ENCODE results near the gene TBX1.

The TBX1 gene

GRCh38 chr22:19745155-19746101 lies 15.2 kb upstream of the TBX1 start:
- TF ChIP-seq, protein P1, sequence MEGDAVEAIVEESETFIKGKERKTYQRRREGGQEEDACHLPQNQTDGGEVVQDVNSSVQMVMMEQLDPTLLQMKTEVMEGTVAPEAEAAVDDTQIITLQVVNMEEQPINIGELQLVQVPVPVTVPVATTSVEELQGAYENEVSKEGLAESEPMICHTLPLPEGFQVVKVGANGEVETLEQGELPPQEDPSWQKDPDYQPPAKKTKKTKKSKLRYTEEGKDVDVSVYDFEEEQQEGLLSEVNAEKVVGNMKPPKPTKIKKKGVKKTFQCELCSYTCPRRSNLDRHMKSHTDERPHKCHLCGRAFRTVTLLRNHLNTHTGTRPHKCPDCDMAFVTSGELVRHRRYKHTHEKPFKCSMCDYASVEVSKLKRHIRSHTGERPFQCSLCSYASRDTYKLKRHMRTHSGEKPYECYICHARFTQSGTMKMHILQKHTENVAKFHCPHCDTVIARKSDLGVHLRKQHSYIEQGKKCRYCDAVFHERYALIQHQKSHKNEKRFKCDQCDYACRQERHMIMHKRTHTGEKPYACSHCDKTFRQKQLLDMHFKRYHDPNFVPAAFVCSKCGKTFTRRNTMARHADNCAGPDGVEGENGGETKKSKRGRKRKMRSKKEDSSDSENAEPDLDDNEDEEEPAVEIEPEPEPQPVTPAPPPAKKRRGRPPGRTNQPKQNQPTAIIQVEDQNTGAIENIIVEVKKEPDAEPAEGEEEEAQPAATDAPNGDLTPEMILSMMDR (IDR thresholded peaks at IDR 0.05; ENCODE audit: insufficient read depth, missing control alignments): no peak
- DNase-seq (ENCODE audit: insufficient read length, low spot score) (no peak), FAIRE-seq (no peak)

DNA sequence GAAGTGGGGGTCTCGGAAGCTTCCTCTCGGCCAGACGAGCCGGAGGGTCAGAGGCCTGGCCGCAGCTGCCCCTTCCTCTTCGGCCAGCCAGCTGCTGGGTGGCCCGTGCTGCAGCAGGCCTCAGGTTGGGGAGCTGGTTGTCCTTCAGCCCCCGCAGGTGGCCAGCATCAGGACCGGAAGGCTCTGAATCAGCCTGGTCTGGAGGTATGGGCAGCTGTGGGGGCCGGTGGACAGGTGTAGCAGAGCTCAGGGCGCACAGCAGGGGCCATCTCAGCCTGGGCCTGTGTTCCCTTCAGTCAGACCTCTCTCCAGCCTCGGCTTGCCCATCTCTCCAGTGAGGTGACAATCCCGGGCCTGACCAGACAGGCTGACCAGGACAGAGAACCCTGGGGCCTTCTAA lies 13.9 kb upstream of the TBX1 start:
- no peak for DNase-seq (ENCODE audit: insufficient read length, low spot score)
- TF ChIP-seq, protein P1 (IDR thresholded peaks at IDR 0.05; ENCODE audit: insufficient read depth, missing control alignments): no peak
- no peak for FAIRE-seq

DNA sequence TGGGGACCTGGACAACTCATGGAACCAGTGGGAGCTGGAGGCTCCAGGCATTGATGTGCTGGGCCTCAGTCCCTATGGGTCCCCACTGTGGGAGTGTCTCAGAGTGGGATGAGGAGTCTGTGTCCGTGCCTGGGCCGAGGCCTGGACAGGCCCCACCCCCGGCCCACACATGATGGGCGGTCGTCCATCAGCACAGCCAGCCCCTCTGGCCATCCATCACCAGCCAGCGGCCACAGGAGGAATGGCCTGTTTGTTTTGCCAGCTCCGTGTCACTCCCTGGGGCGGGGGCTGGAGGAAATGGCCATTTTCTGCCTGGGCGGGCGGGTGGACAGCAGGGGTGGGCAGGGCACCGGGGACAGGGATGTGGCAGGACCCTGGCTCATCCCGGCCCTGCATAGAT lies 13.0 kb upstream of the TBX1 start:
- DNase-seq (ENCODE audit: insufficient read length, low spot score): no peak
- no peak for FAIRE-seq
- TF ChIP-seq, protein P1 (IDR thresholded peaks at IDR 0.05; ENCODE audit: insufficient read depth, missing control alignments): no peak

DNA sequence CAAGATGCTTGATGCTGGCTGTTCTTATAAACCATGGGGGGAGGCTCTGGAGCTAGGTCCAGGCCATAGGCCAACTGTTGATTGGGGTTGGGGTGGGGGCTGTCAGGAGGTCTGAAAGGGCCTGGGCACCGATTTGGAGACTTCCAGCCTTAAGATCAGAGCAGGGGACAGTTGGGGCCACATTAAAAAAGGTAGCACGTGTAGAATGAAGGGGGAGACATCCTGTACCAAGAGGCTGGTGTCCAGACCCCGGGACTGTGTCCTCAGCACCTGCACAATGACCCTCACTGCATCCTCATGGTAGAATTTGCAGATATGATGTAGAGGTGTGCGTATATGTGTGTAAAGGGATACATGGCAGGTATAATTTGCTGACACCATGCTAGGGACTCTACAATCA lies 12.4 kb upstream of the TBX1 start:
- no peak for FAIRE-seq
- DNase-seq (ENCODE audit: insufficient read length, low spot score): no peak
- TF ChIP-seq, protein P1 (IDR thresholded peaks at IDR 0.05; ENCODE audit: insufficient read depth, missing control alignments): no peak

DNA sequence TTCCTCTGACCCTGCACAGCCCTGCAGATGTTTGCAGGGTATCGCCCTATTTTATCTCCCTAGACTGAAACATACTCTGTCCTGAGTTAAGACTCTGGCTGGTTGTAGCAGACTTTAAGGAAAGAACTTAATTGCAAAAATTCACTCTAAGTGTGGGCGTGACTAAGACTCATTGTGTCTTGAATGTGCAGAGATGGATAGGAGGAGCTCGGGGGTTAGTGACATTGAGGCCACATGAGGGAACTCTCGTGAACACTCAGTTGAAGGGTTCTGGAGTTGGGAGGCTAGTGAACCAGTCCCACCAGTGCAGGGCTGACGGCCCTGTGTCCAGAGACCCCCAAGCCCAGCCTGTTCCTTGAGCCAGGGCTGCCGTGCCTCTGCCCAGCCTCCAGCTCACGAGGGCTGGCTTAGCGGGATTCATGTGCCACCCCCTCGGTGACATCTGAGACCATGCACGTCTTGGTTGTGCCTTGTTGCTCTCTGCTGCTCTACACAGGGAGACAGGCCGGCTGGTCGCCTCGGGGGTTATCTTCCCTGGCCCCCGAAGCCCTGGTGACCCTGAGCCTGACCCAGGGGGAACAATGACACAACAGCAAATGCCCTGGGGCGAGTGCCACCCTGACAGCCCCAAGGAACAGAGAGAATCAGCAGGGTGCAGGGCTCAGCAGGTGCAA lies 11.4 kb upstream of the TBX1 start:
- no peak for FAIRE-seq
- no peak for DNase-seq (ENCODE audit: insufficient read length, low spot score)
- TF ChIP-seq, protein P1 (IDR thresholded peaks at IDR 0.05; ENCODE audit: insufficient read depth, missing control alignments): no peak

DNA sequence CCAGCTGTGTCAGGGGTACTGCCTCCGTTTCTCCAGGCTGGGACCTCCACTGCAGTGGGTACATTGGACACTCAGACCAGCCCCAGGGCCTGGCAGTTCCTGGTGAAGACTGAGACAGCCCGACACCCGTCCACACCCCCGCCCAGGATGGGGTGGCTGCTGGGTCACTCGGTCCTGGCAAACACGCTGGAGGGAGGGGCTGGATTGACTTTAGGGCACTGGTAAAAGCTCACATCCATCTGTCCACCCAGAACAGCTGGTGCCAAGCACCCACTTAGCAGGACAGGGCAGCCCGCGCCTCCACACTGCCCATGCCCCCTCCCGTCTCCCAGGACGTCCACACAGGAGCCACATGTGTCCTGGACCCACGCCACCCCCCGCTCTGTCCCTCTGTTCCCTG lies 10.7 kb upstream of the TBX1 start:
- TF ChIP-seq, protein P1 (IDR thresholded peaks at IDR 0.05; ENCODE audit: insufficient read depth, missing control alignments): no peak
- DNase-seq (ENCODE audit: insufficient read length, low spot score): no peak
- FAIRE-seq: no peak

Data from D721Med (cell line).